Loucy (cell line): ENCODE data around the gene APOOL.

Experiments used
- H2AFZ ChIP-seq: fragments of 200-600 bp; sonication (generic); 2 replicates; pipeline ENCODE4 v1.6.0; 2016; ENCODE audit warnings: antibody characterized with exemption, mild to moderate bottlenecking, low read length, moderate library complexity
- H3F3A ChIP-seq: fragments of 200-600 bp; 2 replicates; pipeline ENCODE4 v1.6.0; 2016; ENCODE audit warnings: antibody characterized with exemption, low read depth, mild to moderate bottlenecking
- H3K27me3 ChIP-seq: fragments of 200-600 bp; sonication (generic); 2 replicates; pipeline ENCODE4 v1.6.1; 2014; ENCODE audit warnings: low read length, mild to moderate bottlenecking; ENCODE audit not compliant: insufficient read depth, poor library complexity, severe bottlenecking
- H3K36me3 ChIP-seq: fragments of 200-600 bp; sonication (generic); 2 replicates; pipeline ENCODE4 v1.6.1; 2016; ENCODE audit warnings: low read length; ENCODE audit not compliant: insufficient read depth
- H3K4me1 ChIP-seq: fragments of 200-600 bp; sonication (generic); 2 replicates; pipeline ENCODE4 v1.5.1; 2014; ENCODE audit warnings: low read length, mild to moderate bottlenecking; ENCODE audit not compliant: insufficient read depth, poor library complexity, severe bottlenecking
- H3K4me2 ChIP-seq: fragments of 200-600 bp; sonication (generic); 2 replicates; pipeline ENCODE4 v1.6.0; 2014; ENCODE audit warnings: antibody characterized with exemption, low read length, low read depth, mild to moderate bottlenecking; ENCODE audit not compliant: poor library complexity, severe bottlenecking
- H3K4me3 ChIP-seq: fragments of 200-600 bp; sonication (generic); 2 replicates; pipeline ENCODE4 v1.5.1; 2014; ENCODE audit warnings: low read length, mild to moderate bottlenecking, mixed read lengths; ENCODE audit not compliant: poor library complexity, severe bottlenecking
- H3K79me2 ChIP-seq: fragments of 200-600 bp; sonication (generic); 2 replicates; pipeline ENCODE4 v1.6.1; 2014; ENCODE audit warnings: low read length; ENCODE audit not compliant: insufficient read depth
- H3K9ac ChIP-seq: fragments of 200-600 bp; sonication (generic); 2 replicates; pipeline ENCODE4 v1.6.0; 2014; ENCODE audit warnings: mild to moderate bottlenecking, low read depth, low read length, moderate library complexity; ENCODE audit not compliant: poor library complexity, severe bottlenecking
- H3K9me2 ChIP-seq: fragments of 200-600 bp; sonication (generic); replicated peaks from 2 replicates; pipeline ENCODE4 v1.6.1; 2016; ENCODE audit warnings: low read depth, low read length, mixed read lengths
- H3K9me3 ChIP-seq: fragments of 200-600 bp; sonication (generic); 2 replicates; pipeline ENCODE4 v1.6.1; 2014; ENCODE audit warnings: mild to moderate bottlenecking, antibody characterized with exemption, low read length, low read depth; ENCODE audit not compliant: insufficient read depth
- H4K20me1 ChIP-seq: fragments of 200-600 bp; sonication (generic); 2 replicates; pipeline ENCODE4 v1.6.0; 2014; ENCODE audit warnings: antibody characterized with exemption, low read length, mild to moderate bottlenecking; ENCODE audit not compliant: insufficient read depth, poor library complexity, severe bottlenecking
- EZH2phosphoT487 ChIP-seq: fragments of 200-600 bp; IDR thresholded peaks from 2 replicates; pipeline ENCODE4 v1.6.1; 2018; ENCODE audit warnings: antibody characterized with exemption, mild to moderate bottlenecking, moderate library complexity, borderline replicate concordance
- TF ChIP-seq, protein P1 (sequence below): fragments of 200-600 bp; sonication (generic); conservative IDR thresholded peaks from 2 replicates; pipeline ENCODE4 v1.5.1; 2014; ENCODE audit warnings: mild to moderate bottlenecking, antibody characterized with exemption, low read length

The APOOL gene

DNA sequence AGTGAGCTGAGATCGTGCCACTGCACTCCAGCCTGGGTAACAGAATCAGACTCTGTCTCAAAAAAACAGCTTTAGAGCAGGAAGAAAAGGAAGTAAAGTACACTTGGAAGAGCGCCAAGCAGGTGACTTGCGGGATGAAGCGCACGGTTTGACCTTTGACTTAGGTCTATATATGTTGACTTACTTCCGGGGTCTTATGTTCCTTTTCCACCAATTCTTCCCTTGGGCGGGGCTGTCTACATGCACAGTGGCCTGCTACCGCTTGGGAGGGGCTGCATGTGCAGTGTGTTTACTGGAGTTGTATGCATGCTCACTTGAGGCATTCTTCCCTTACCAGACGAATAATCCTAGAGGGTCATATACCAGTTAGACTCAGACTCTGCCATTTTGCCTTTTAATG is 108.6 kb downstream of the APOOL start:
- H4K20me1 ChIP-seq, result no peaks in the 10 kb centered on the region
- H3K4me2 ChIP-seq, result no peak overlapping the region
- H3K27me3 ChIP-seq, result no peaks in the 10 kb centered on the region
- no peak for TF ChIP-seq EZH2phosphoT487
- TF ChIP-seq, protein P1, sequence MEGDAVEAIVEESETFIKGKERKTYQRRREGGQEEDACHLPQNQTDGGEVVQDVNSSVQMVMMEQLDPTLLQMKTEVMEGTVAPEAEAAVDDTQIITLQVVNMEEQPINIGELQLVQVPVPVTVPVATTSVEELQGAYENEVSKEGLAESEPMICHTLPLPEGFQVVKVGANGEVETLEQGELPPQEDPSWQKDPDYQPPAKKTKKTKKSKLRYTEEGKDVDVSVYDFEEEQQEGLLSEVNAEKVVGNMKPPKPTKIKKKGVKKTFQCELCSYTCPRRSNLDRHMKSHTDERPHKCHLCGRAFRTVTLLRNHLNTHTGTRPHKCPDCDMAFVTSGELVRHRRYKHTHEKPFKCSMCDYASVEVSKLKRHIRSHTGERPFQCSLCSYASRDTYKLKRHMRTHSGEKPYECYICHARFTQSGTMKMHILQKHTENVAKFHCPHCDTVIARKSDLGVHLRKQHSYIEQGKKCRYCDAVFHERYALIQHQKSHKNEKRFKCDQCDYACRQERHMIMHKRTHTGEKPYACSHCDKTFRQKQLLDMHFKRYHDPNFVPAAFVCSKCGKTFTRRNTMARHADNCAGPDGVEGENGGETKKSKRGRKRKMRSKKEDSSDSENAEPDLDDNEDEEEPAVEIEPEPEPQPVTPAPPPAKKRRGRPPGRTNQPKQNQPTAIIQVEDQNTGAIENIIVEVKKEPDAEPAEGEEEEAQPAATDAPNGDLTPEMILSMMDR, result no peak
- no peaks in the 10 kb centered on the region for H3K9me3 ChIP-seq
- no peaks in the 10 kb centered on the region for H3K79me2 ChIP-seq
- H3K4me3 ChIP-seq, result no peak overlapping the region
- H3K9ac ChIP-seq, result no peak overlapping the region
- no peaks in the 10 kb centered on the region for H3K4me1 ChIP-seq
- H3F3A ChIP-seq, result no peaks in the 10 kb centered on the region
- H3K9me2 ChIP-seq, result no peaks in the 10 kb centered on the region
- H2AFZ ChIP-seq, result no peak overlapping the region
- H3K36me3 ChIP-seq, result no peaks in the 10 kb centered on the region

DNA sequence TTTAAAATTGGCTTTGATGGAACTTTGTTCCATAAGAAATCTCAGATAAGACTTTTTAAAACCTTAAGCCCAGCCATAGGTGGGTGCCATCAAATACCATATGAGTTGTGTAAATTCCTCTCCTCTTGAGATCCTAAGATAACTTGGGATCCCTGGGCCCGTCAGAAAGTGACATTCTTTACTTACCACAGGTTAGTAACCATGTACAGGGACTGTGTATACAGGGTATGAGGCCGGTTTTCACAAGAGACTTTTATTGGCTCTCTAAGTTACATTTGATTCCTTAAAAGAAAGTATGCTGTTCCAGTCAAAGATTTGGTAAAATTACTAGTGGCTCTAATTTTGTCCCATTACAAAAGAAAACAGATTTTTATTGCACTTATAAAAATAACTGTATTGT is 110.1 kb downstream of the APOOL start:
- Histone ChIP-seq H3K9me3 (no peaks in the 10 kb centered on the region), H3K4me2 (no peak overlapping the region), H3F3A (no peaks in the 10 kb centered on the region), H2AFZ (no peak overlapping the region), H3K9me2 (no peaks in the 10 kb centered on the region), H3K9ac (no peak overlapping the region), H4K20me1 (no peaks in the 10 kb centered on the region), H3K36me3 (no peaks in the 10 kb centered on the region), H3K79me2 (no peaks in the 10 kb centered on the region), H3K4me3 (no peak overlapping the region), H3K4me1 (no peaks in the 10 kb centered on the region), H3K27me3 (no peaks in the 10 kb centered on the region)
- TF ChIP-seq, protein P1, result no peak
- TF ChIP-seq EZH2phosphoT487, result no peak

DNA sequence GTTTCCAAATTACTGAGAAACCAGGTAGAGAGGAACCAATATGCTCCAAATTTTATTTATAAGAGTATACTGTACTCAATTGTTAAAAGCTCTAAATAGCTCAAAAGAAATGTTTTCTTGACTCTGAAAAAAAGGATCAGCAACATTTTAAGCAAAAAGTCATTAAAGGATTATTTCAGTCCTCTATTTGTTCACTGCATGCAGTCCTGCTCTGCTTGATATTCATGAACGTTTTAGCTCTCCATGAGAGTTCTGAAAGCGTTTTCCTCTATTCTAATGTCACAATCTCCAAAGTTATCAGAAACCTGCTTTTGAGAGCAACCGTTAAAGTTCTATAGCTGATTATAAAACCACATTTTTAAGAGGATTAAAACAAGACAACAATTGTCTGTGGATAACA is 110.5 kb downstream of the APOOL start:
- H3K4me3 ChIP-seq, result no peak overlapping the region
- no peak for TF ChIP-seq EZH2phosphoT487
- TF ChIP-seq, protein P1, result no peak

More for the DNA sequence above, 110.5 kb downstream of the APOOL start:
- no peak overlapping the region for H3K9ac ChIP-seq
- no peaks in the 10 kb centered on the region for H3K27me3 ChIP-seq
- H3K4me1 ChIP-seq, result no peaks in the 10 kb centered on the region
- no peaks in the 10 kb centered on the region for H3K9me3 ChIP-seq
- H3F3A ChIP-seq, result no peaks in the 10 kb centered on the region
- no peaks in the 10 kb centered on the region for H4K20me1 ChIP-seq
- no peaks in the 10 kb centered on the region for H3K9me2 ChIP-seq
- H3K4me2 ChIP-seq, result no peak overlapping the region
- no peak overlapping the region for H2AFZ ChIP-seq
- no peaks in the 10 kb centered on the region for H3K36me3 ChIP-seq
- H3K79me2 ChIP-seq, result no peaks in the 10 kb centered on the region
